Fibroblast of pulmonary artery (primary cell): ENCODE measurements around the gene CD300A.
A peak's percentile ranks its signal among the peaks of the same experiment; 100 is the strongest.

Experiments
- DNase-seq: peaks from one replicate; pipeline ENCODE4 v3.0.0-alpha.2; 2010; ENCODE audit warnings: low read depth
- H3K4me3 ChIP-seq: replicated peaks from 2 replicates; pipeline ENCODE4 v1.5.1; 2011; ENCODE audit warnings: low read depth, mild to moderate bottlenecking, control low read depth, low read length, moderate library complexity
- CTCF ChIP-seq: IDR thresholded peaks from 2 replicates; pipeline ENCODE4 v1.5.1; 2011; ENCODE audit warnings: mild to moderate bottlenecking, control low read depth, low read length, inconsistent platforms; ENCODE audit errors: missing control alignments

CD300A gene

GRCh38 chr17:74427048-74427762, 39.2 kb upstream of the CD300A start:
- DNase-seq: no peak
- no peak for TF ChIP-seq CTCF
- no peak overlapping the region for H3K4me3 ChIP-seq

- no peak for TF ChIP-seq CTCF
These were observed 38.7 kb upstream of the CD300A start for GRCh38 chr17:74427763-74428153.

GRCh38 chr17:74429604-74430384, 36.6 kb upstream of the CD300A start:
- peak; percentile 9 for DNase-seq
- no peak for TF ChIP-seq CTCF
- peak overlapping the region; percentile 59 for H3K4me3 ChIP-seq

More at GRCh38 chr17:74427763-74428153, 38.7 kb upstream of the CD300A start:
- DNase-seq: no peak
- H3K4me3 ChIP-seq: no peak overlapping the region

GRCh38 chr17:74430385-74430705, 36.1 kb upstream of the CD300A start:
- DNase-seq: no peak
- TF ChIP-seq CTCF: no peak
- H3K4me3 ChIP-seq: peak overlapping the region; percentile 59

- no peak for TF ChIP-seq CTCF
- peak; percentile 88 for DNase-seq
- H3K4me3 ChIP-seq: peak overlapping the region; percentile 59
These were observed 35.5 kb upstream of the CD300A start for GRCh38 chr17:74430706-74431567.

- TF ChIP-seq CTCF: no peak
- H3K4me3 ChIP-seq: peak within 1 kb of the TSS; percentile 59
- peak; percentile 64 for DNase-seq
These were observed 34.6 kb upstream of the CD300A start, which contains the start of gene GPRC5C for GRCh38 chr17:74431568-74432423. Gene GPRC5C, plus strand, starts transcription at chr17:74432088. Its CDS starts 7,689 bp downstream, at chr17:74439777.
